ENCODE data around the gene MED19.
A peak's percentile ranks its signal among the peaks of the same experiment; 100 is the strongest.
"Not testable (repeated sequence)": the region's sequence is repeated elsewhere in the genome, so short reads cannot be mapped to it uniquely, and the experiment has no call there.

MED19 gene

GRCh38 chr11:57703341-57703740 is 8.7 kb downstream of the MED19 start:
- no peak for DNase-seq

- DNase-seq: no peak
Measured at GRCh38 chr11:57700425-57700824, 11.6 kb downstream of the MED19 start.

GRCh38 chr11:57699813-57700212 is 12.2 kb downstream of the MED19 start:
- no peak for DNase-seq

GRCh38 chr11:57698843-57699365 is 13.1 kb downstream of the MED19 start:
- DNase-seq: no peak

GRCh38 chr11:57690474-57690873 is 21.5 kb downstream of the MED19 start:
- DNase-seq: not testable (repeated sequence)

GRCh38 chr11:57681168-57681567 is 30.8 kb downstream of the MED19 start:
- no peak for DNase-seq

GRCh38 chr11:57680552-57680874 is 31.5 kb downstream of the MED19 start:
- no peak for DNase-seq

GRCh38 chr11:57679396-57679795 is 32.6 kb downstream of the MED19 start:
- DNase-seq: no peak

- DNase-seq: no peak
Measured at GRCh38 chr11:57675176-57675941, 36.7 kb downstream of the MED19 start.

- DNase-seq: no peak
Measured at GRCh38 chr11:57674251-57674650, 37.8 kb downstream of the MED19 start.

GRCh38 chr11:57668434-57668782 is 43.6 kb downstream of the MED19 start:
- peak; percentile 26 for DNase-seq

- peak; percentile 100 for DNase-seq
Measured at GRCh38 chr11:57667736-57668433, 44.1 kb downstream of the MED19 start, which contains the start of gene ZDHHC5. TSS of gene ZDHHC5 (plus strand) at chr11:57668114. CDS start at chr11:57673091, 4,977 bp downstream.

- DNase-seq: peak; percentile 98
Measured at GRCh38 chr11:57667117-57667735, 44.8 kb downstream of the MED19 start.

- DNase-seq: no peak
Measured at GRCh38 chr11:57663975-57664374, 48.0 kb downstream of the MED19 start.

GRCh38 chr11:57662893-57663292 is 49.1 kb downstream of the MED19 start:
- DNase-seq: no peak

GRCh38 chr11:57659669-57660068 is 52.3 kb downstream of the MED19 start:
- DNase-seq: no peak

- DNase-seq: no peak
Measured at GRCh38 chr11:57658023-57658361, 54.0 kb downstream of the MED19 start.

- DNase-seq: peak; percentile 98
Measured at GRCh38 chr11:57657194-57658022, 54.6 kb downstream of the MED19 start, which contains the start of gene CLP1. TSS of gene CLP1 (plus strand) at chr11:57657762. CDS start at chr11:57659477, 1,715 bp downstream.

- DNase-seq: no peak
Measured at GRCh38 chr11:57656885-57657193, 55.2 kb downstream of the MED19 start.
